Activated CD4-positive, alpha-beta T cell treated with anti-CD3 and anti-CD28 coated beads for 24 hours (primary cell): ENCODE measurements around the gene SLC19A1.
"Not testable (repeated sequence)": the region's sequence is repeated elsewhere in the genome, so short reads cannot be mapped to it uniquely, and the experiment has no call there.

Experiments used
- DNase-seq, 2 donors: peaks; one replicate each; pipeline ENCODE4 v3.0.0-alpha.2; 2020; ENCODE audit warnings: low read depth in 2 of 2

The SLC19A1 gene

GRCh38 chr21:45533361-45533845 lies 8.8 kb downstream of the SLC19A1 start:
- no peak for DNase-seq

- DNase-seq: no peak
These were observed 9.3 kb downstream of the SLC19A1 start for GRCh38 chr21:45532826-45533360.

DNA sequence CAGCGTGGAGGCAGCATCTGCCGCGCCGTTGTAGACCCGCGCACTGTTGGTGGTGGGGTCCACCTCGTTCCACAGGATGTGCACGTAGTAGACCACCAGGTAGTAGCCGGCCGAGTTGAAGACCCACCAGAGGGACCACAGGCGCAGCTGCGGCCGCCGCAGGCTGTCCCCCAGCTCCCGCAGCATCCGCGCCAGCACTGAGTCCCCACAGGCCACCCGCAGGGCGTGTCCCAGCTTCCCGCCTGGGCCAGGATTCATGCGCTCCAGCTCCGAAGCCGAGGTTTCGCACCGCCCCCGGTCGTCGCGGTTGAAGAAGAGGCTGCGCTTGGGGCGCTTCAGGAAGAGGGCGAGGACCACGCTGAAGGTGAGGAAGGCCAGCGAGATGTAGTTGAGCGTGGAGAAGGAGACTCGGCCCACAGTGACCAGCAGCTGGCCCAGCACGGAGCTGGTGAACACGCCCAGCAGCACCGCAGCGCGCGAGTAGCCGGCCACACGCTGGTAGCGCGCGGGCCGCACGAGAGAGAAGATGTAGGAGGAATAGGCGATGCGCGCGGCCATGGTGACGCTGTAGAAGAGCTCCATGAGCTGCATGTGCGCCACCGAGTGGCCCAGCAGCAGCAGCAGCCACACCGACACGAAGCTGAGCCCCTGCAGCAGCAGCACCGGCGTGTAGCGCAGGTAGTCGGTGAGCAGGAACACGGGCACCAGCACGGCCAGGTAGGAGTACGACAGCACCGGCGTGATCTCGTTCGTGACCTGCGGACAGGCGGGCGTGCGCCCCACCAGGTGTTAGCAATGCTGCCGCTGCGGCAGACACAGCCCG lies 10.6 kb downstream of the SLC19A1 start:
- DNase-seq: no peak

DNA sequence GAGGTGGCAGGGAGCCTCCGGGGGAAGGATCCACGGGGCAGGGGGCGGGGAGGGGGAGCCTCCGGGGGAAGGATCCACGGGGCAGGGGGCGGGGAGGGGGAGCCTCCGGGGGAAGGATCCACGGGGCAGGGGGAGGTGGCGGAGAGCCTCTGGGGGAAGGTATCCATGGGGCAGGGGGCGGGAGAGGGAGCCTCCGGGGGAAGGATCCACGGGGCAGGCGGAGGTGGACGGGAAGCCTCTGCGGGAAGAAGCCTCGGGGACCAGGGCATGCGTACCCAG lies 11.2 kb downstream of the SLC19A1 start:
- DNase-seq: not testable (repeated sequence)

- no peak for DNase-seq
These were observed 11.7 kb downstream of the SLC19A1 start for GRCh38 chr21:45530423-45531113.

DNA sequence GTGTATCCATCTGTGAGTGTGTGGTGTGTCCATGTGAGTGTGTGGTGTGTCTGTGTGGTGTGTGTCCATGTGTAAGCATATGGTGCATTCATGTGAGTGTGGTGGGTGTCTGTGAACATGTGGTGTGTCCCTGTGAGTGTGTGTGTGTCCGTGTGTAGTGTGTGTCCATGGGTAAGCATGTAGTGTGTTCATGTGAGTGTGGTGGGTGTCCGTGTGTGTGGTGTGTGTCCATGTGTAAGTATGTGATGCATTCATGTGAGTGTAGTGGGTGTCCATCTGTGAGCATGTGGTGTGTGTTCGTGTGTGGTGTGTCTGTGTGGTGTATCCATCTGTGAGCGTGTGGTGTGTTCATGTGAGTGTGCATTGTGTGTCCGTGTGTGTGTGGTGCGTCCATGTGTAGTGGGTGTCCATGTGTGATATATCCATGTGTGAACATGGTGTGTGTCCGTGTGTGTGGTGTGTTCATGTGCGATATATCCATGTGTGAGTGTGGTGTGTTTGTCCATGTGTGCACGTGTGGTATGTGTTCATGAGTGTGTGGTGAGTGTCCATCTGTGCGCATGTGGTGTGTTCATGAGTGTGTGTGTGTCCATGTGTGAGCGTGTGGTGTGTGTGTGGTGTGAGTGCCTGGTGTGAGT lies 12.3 kb downstream of the SLC19A1 start:
- DNase-seq: no peak

DNA sequence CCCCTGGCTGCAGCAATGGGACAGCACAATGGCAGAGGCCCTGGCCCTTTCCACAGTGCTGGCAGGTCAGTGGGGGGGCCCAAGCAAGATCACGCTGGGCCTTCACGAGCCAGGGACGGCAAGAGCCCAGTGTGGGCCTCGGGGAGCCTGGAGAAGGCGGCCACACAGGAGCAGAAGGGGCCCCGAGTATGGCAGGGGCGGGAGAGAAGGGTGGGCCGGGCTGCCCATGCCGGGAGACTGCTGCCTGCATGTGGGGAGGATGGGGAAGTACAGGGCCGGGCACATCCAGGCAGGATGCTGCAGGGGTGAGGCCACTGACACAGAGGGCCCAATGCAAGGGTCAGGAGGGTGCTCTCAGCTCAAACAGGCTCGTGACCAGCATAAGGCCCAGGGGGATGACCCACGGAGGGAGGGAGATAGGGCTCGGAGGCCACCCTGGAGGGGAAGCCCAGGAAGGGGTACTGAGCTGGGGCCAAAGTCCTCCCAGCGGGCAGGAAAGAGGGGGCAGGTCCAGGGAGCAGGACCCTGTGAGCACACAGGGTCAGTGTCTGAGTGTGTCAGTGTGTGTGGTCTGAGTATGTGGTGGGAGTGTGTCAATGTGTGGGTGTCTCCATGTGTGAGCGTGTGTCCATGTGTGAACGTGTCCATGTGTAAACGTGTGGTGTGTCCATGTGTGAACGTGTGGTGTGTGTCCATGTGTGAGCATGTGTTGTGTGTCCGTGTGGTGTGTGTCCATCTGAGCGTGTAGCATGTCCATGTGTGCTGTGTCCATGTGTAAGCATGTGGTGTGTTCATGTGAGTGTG lies 13.1 kb downstream of the SLC19A1 start:
- no peak for DNase-seq

- DNase-seq: no peak
These were observed 14.1 kb downstream of the SLC19A1 start for GRCh38 chr21:45528028-45528705.

- not testable (repeated sequence) for DNase-seq
These were observed 14.9 kb downstream of the SLC19A1 start for GRCh38 chr21:45527151-45527999.

DNA sequence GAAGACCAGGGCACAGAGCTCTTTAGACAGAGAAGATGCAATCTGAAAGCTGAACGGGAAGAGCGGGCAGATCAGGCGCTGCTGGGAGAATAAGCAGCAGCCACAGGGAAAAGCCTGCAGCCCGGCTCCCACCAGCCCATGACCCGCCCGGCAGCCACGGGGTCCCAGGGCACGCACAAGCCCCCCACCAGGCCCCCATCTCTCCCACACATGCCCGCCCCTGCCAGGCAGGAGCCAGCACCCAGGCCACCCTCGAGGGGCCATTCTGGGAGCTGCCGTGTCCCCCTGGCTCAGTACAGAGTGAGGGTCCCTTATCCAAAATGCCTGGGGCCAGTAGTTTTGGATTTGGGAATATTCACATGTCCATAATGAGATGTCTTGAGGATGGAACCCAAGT lies 16.3 kb downstream of the SLC19A1 start:
- no peak for DNase-seq

GRCh38 chr21:45525153-45525909 lies 16.9 kb downstream of the SLC19A1 start:
- DNase-seq: no peak

GRCh38 chr21:45524756-45525152 lies 17.5 kb downstream of the SLC19A1 start:
- no peak for DNase-seq

GRCh38 chr21:45523411-45524101 lies 18.7 kb downstream of the SLC19A1 start:
- no peak for DNase-seq

GRCh38 chr21:45522986-45523385 lies 19.3 kb downstream of the SLC19A1 start:
- DNase-seq: no peak

GRCh38 chr21:45522381-45522780 lies 19.9 kb downstream of the SLC19A1 start:
- no peak for DNase-seq

DNA sequence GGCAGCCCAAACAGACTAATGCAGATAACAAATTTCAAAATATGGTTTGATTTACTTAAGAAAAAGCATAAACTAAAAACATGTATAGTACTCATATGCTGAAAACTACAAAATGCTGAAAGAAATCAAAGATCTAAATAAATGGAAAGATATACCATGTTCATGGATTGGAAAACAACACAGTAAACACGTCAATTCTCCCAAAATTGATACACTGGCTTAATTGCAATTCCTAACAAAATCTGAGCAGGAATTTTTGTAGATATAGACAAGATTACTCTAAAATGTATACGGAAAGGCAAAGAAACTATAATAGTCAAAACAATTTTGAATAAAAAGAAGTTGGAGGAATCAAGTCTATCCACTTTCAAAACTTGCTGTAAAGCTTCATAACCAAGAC lies 21.0 kb downstream of the SLC19A1 start:
- DNase-seq: no peak

- no peak for DNase-seq
These were observed 23.1 kb downstream of the SLC19A1 start for GRCh38 chr21:45519182-45519581.

GRCh38 chr21:45518742-45519141 lies 23.5 kb downstream of the SLC19A1 start:
- DNase-seq: no peak
